ENCODE data around the gene FITM2. TPM values are rescaled to one million over a fixed set of nuclear protein-coding genes. Genes with fewer than 3 reads are reported as not detected.

The FITM2 gene
- total and polyA plus RNA-seq, 2 donors (not counting 3 experiments of a cell fraction or from before 2014, with no cell fraction given) = 4.4 to 7.7 TPM

DNA sequence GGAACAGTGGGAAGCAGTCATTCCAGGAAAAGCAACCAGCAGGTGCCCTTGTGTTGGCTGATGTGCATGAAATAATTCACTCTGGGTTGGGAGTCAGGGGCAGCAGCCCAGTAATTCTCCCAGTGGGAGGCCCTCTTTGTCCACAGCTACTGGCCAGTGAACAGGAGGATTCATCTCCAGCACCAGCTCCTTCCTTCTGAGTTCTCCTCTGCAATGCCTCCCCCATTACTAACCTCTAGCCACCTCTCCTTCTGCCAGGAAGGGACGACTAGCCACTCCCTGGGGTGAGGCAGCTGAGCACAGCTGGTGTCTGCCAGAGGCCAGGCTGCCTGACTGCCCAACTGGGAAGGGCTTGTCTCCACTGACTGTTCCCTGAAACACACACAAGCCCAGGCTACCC is 13.3 kb upstream of the FITM2 start:
- Histone ChIP-seq H3K4me3 (replicated peaks in 1 of 3; ENCODE audit: insufficient read depth in 1 of 3, low read depth in 1 of 3, low read length in 3 of 3) (no peak overlapping the region), H3K27me3 (ENCODE audit: control insufficient read depth in 2 of 2, insufficient read depth in 2 of 2, low read length in 2 of 2) (no peaks in the 10 kb centered on the region), H2AFZ (ENCODE audit: low read depth, low read length) (no peak overlapping the region), H3K9me3 (replicated peaks; ENCODE audit: control insufficient read depth, insufficient read depth, low read length) (no peaks in the 10 kb centered on the region), H3K79me2 (ENCODE audit: control insufficient read depth, insufficient read depth, low read length) (no peaks in the 10 kb centered on the region), H3K36me3 (ENCODE audit: control insufficient read depth in 2 of 2, extremely low read depth in 1 of 2, insufficient read depth in 2 of 2, low read length in 2 of 2) (no peaks in the 10 kb centered on the region), H4K20me1 (replicated peaks; ENCODE audit: control insufficient read depth, extremely low read depth, insufficient read depth, low read length) (no peaks in the 10 kb centered on the region), H3K9me1 (replicated peaks; ENCODE audit: control insufficient read depth, extremely low read depth, insufficient read depth, low read length) (no peaks in the 10 kb centered on the region), H3K9ac (replicated peaks; ENCODE audit: extremely low read depth, insufficient read depth, low read length) (no peak overlapping the region), H3K4me2 (ENCODE audit: insufficient read depth, low read length) (no peak overlapping the region), H3K4me1 (ENCODE audit: control insufficient read depth, extremely low read depth, insufficient read depth, low read length) (no peaks in the 10 kb centered on the region), H3K27ac (ENCODE audit: insufficient read depth, low read depth, low read length) (no peak overlapping the region)
- TF ChIP-seq FOS (IDR thresholded peaks at IDR 0.05; ENCODE audit: borderline replicate concordance, insufficient read depth, low read length) (no peak), GATA2 (IDR thresholded peaks at IDR 0.05; ENCODE audit: insufficient read depth, insufficient read length, low read depth, low read length) (no peak), POLR2AphosphoS5 (IDR thresholded peaks at IDR 0.05; ENCODE audit: insufficient read depth, low read depth, low read length) (no peak)
- TF ChIP-seq, protein P1, sequence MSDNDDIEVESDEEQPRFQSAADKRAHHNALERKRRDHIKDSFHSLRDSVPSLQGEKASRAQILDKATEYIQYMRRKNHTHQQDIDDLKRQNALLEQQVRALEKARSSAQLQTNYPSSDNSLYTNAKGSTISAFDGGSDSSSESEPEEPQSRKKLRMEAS (IDR thresholded peaks at IDR 0.05; ENCODE audit: insufficient read depth, insufficient read length) = no peak
- POLR2A ChIA-PET = no interaction called here
- intact Hi-C loops (cut with micrococcal nuclease) (no loop called here), dilution Hi-C loops (cut with MboI; ENCODE audit: extremely low pct_ligation_motif_present, low sequenced_read_pairs) (no loop called here)
- BruUV-seq (replicated peaks) = no TSS peak
- CTCF ChIA-PET = interaction anchor here (1.6 kb wide), 1 partner anchor 13 kb away, joined by 7 read pairs; the partner anchor contains the start of gene FITM2
- FAIRE-seq (no peak), DNase-seq (ENCODE audit: low read depth, low spot score) (no peak)

DNA sequence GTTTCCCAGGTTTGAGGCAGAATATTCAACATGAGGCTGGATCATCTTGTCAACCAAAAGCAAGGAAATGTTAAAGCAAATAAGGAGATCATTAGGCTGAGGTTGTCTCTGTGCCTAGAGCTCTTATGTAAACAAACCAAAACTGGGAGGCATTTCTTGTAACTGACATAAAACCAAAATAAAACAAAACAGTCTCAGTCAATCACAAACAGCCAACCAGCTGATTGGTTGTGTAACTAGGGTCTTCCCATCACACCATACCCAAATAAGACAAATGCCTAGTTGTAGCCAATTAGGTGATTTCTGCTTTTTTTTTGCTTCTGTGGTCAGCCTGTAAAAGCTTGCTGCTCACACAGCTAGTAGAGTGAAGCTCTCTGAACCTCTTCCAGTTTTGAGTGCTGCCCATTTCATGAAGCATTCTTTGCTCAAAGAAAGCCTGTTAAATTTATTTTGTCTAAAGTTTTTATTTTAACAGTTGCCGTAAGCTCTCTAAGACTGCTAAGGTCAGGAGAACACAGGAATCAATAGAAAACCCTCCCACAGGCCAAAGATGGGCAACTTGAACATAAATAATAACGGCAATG is 8.9 kb upstream of the FITM2 start:
- DNase-seq (ENCODE audit: low read depth, low spot score) (no peak), FAIRE-seq (no peak)
- no TSS peak for BruUV-seq (replicated peaks)
- intact Hi-C loops (cut with micrococcal nuclease) (no loop called here), dilution Hi-C loops (cut with MboI; ENCODE audit: extremely low pct_ligation_motif_present, low sequenced_read_pairs) (no loop called here)
- Histone ChIP-seq H3K36me3 (ENCODE audit: control insufficient read depth in 2 of 2, extremely low read depth in 1 of 2, insufficient read depth in 2 of 2, low read length in 2 of 2) (no peaks in the 10 kb centered on the region), H3K79me2 (ENCODE audit: control insufficient read depth, insufficient read depth, low read length) (no peaks in the 10 kb centered on the region), H3K4me2 (ENCODE audit: insufficient read depth, low read length) (no peak overlapping the region), H3K9me1 (replicated peaks; ENCODE audit: control insufficient read depth, extremely low read depth, insufficient read depth, low read length) (no peaks in the 10 kb centered on the region), H3K9ac (replicated peaks; ENCODE audit: extremely low read depth, insufficient read depth, low read length) (no peak overlapping the region), H3K4me1 (ENCODE audit: control insufficient read depth, extremely low read depth, insufficient read depth, low read length) (no peaks in the 10 kb centered on the region), H3K27ac (ENCODE audit: insufficient read depth, low read depth, low read length) (no peak overlapping the region), H3K4me3 (replicated peaks in 1 of 3; ENCODE audit: insufficient read depth in 1 of 3, low read depth in 1 of 3, low read length in 3 of 3) (no peak overlapping the region), H3K9me3 (replicated peaks; ENCODE audit: control insufficient read depth, insufficient read depth, low read length) (no peaks in the 10 kb centered on the region), H4K20me1 (replicated peaks; ENCODE audit: control insufficient read depth, extremely low read depth, insufficient read depth, low read length) (no peaks in the 10 kb centered on the region), H2AFZ (ENCODE audit: low read depth, low read length) (no peak overlapping the region), H3K27me3 (ENCODE audit: control insufficient read depth in 2 of 2, insufficient read depth in 2 of 2, low read length in 2 of 2) (peaks cover 0 to 3% of the 10 kb centered on the region in 2 experiments)
- TF ChIP-seq FOS (IDR thresholded peaks at IDR 0.05; ENCODE audit: borderline replicate concordance, insufficient read depth, low read length) (no peak), POLR2AphosphoS5 (IDR thresholded peaks at IDR 0.05; ENCODE audit: insufficient read depth, low read depth, low read length) (no peak), MYC (IDR thresholded peaks at IDR 0.05; ENCODE audit: low read depth, low read length) (no peak), EZH2 (IDR thresholded peaks at IDR 0.05; ENCODE audit: borderline replicate concordance, low read depth, low read length, severe bottlenecking) (no peak)
- TF ChIP-seq, protein P1 (IDR thresholded peaks at IDR 0.05; ENCODE audit: insufficient read depth, insufficient read length) = no peak
- ChIA-PET POLR2A (no interaction called here), CTCF (interaction anchor here (1.1 to 1.9 kb wide), 3 partner anchors 9 to 65 kb away, joined by 3 to 15 read pairs (median 4); partner anchors contain the start of gene FITM2)
